Keratinocyte (primary cell): ENCODE data around the gene VPS26C. TPM values are rescaled to one million over a fixed set of nuclear protein-coding genes. Genes with fewer than 3 reads are reported as not detected.

Source experiments
- DNase-seq: peaks from one replicate; pipeline ENCODE4 v3.0.0-alpha.2; 2011; ENCODE audit warnings: low read depth, missing footprints, low spot score
- FAIRE-seq: peaks from 2 replicates; lab custom pipeline; 2011; peaks lifted over from hg19 to GRCh38; lab: Jason Lieb, UNC
- H2AFZ ChIP-seq: 2 replicates; pipeline ENCODE4 v1.6.0; 2012; ENCODE audit warnings: low read length, control low read depth, inconsistent platforms; ENCODE audit not compliant: control insufficient read depth
- H3K27ac ChIP-seq: 2 replicates; pipeline ENCODE4 v1.5.1; 2011; ENCODE audit warnings: low read length; ENCODE audit not compliant: control insufficient read depth, insufficient read depth
- H3K27me3 ChIP-seq: 3 replicates; pipeline ENCODE4 v1.6.0; 2011; ENCODE audit warnings: low read length; ENCODE audit not compliant: control insufficient read depth, insufficient read depth; ENCODE audit errors: extremely low read depth
- H3K36me3 ChIP-seq, 2 experiments: 2 replicates in 1 of 2; 3 replicates in 1 of 2; pipeline ENCODE4 v1.5.1; 2011; ENCODE audit warnings: low read length in 2 of 2, mild to moderate bottlenecking in 1 of 2; ENCODE audit not compliant: control insufficient read depth in 2 of 2, insufficient read depth in 2 of 2; ENCODE audit errors: extremely low read depth in 1 of 2
- H3K4me1 ChIP-seq: 3 replicates; pipeline ENCODE4 v1.5.1; 2011; ENCODE audit warnings: low read length; ENCODE audit not compliant: control insufficient read depth, insufficient read depth; ENCODE audit errors: extremely low read depth
- H3K4me2 ChIP-seq: 3 replicates; pipeline ENCODE4 v1.6.0; 2011; ENCODE audit warnings: low read depth, low read length; ENCODE audit not compliant: control insufficient read depth, insufficient read depth; ENCODE audit errors: extremely low read depth
- H3K4me3 ChIP-seq, 3 experiments: fragments of 200-600 bp in 1 of 3; sonication (generic) in 1 of 3; 2 replicates in 2 of 3; 3 replicates in 1 of 3; pipeline ENCODE4 v1.5.1; 2011 to 2016; ENCODE audit warnings: low read length in 3 of 3, mild to moderate bottlenecking in 3 of 3, control low read depth in 2 of 3, inconsistent platforms in 1 of 3, low read depth in 1 of 3, mixed read lengths in 1 of 3, mixed run types in 1 of 3, moderate library complexity in 1 of 3; ENCODE audit not compliant: control insufficient read depth in 2 of 3, insufficient read depth in 2 of 3; ENCODE audit errors: extremely low read depth in 1 of 3
- H3K79me2 ChIP-seq: 2 replicates; pipeline ENCODE4 v1.6.0; 2012; ENCODE audit warnings: low read length; ENCODE audit not compliant: control insufficient read depth, insufficient read depth
- H3K9ac ChIP-seq: 3 replicates; pipeline ENCODE4 v1.6.0; 2011; ENCODE audit warnings: low read length; ENCODE audit not compliant: control insufficient read depth, insufficient read depth; ENCODE audit errors: extremely low read depth
- H3K9me1 ChIP-seq: 3 replicates; pipeline ENCODE4 v1.6.0; 2011; ENCODE audit warnings: low read length; ENCODE audit not compliant: control insufficient read depth, insufficient read depth; ENCODE audit errors: extremely low read depth
- H3K9me3 ChIP-seq: 2 replicates; pipeline ENCODE4 v1.5.1; 2012; ENCODE audit warnings: low read depth, low read length; ENCODE audit not compliant: control insufficient read depth
- H4K20me1 ChIP-seq: 3 replicates; pipeline ENCODE4 v1.6.0; 2011; ENCODE audit warnings: low read length; ENCODE audit not compliant: control insufficient read depth, insufficient read depth; ENCODE audit errors: extremely low read depth
- CTCF ChIP-seq, 3 experiments: IDR thresholded peaks in 1 of 3; conservative IDR thresholded peaks in 1 of 3; optimal IDR thresholded peaks in 1 of 3; 2 replicates in 2 of 3; 3 replicates in 1 of 3; pipeline versions ENCODE3 to v1.5.1; 2011; ENCODE audit warnings: low read length in 3 of 3, mild to moderate bottlenecking in 3 of 3, moderate library complexity in 2 of 3, control low read depth in 1 of 3, inconsistent platforms in 1 of 3; ENCODE audit not compliant: insufficient read depth in 2 of 3; ENCODE audit errors: extremely low read depth in 1 of 3
- EZH2 ChIP-seq: IDR thresholded peaks from one replicate; pipeline ENCODE4 v1.6.1; 2012; ENCODE audit warnings: inconsistent platforms, mild to moderate bottlenecking, low read length, moderate library complexity
- dilution Hi-C: fragments of 300-500 bp; cut with MboI; formaldehyde crosslinking; loops from one replicate; pipeline ENCODE4 v1.7.0; 2020; ENCODE audit warnings: low sequenced_read_pairs; ENCODE audit not compliant: extremely low pct_ligation_motif_present
- polyA plus RNA-seq, 5 experiments: library from polyadenylated mRNA; depleted of rRNA in 3 of 5; stranded (reverse) in 3 of 5; stranded (forward) in 1 of 5; unstranded in 1 of 5; fragments of >200 nt; gene quantifications; 1 replicate in 1 of 5; 2 replicates in 3 of 5; 3 replicates in 1 of 5; pipeline versions ENCODE4 v1.2.1 to v1.2.3, GENCODE V29; 2011 to 2012; ENCODE audit warnings: missing spikeins in 2 of 5, low read depth in 1 of 5, low replicate concordance in 1 of 5

VPS26C gene
- polyA plus RNA-seq, 1 donor (not counting 4 experiments of a cell fraction or from before 2014, with no cell fraction given) = 41.3 TPM

- H3K9ac ChIP-seq = no peak overlapping the region
- TF ChIP-seq CTCF (optimal IDR thresholded peaks at IDR 0.05 in 1 of 3, IDR thresholded peaks at IDR 0.05 in 1 of 3, conservative IDR thresholded peaks at IDR 0.05 in 1 of 3; ENCODE audit: extremely low read depth in 1 of 3, insufficient read depth in 2 of 3, low read length in 3 of 3) (no peak), EZH2 (no peak)
- H3K36me3 ChIP-seq = peaks cover 27 to 32% of the 10 kb centered on the region in 2 experiments
- DNase-seq (no peak), FAIRE-seq (no peak)
- no peaks in the 10 kb centered on the region for H3K79me2 ChIP-seq
- H2AFZ ChIP-seq = no peak overlapping the region
- H3K9me3 ChIP-seq = no peaks in the 10 kb centered on the region
- no peak overlapping the region for H3K4me3 ChIP-seq
- dilution Hi-C loops = no loop called here
- no peak overlapping the region for H3K4me2 ChIP-seq
- no peaks in the 10 kb centered on the region for H3K27me3 ChIP-seq
- no peak overlapping the region for H3K27ac ChIP-seq
- H3K9me1 ChIP-seq = no peaks in the 10 kb centered on the region
- H3K4me1 ChIP-seq = peaks cover 10% of the 10 kb centered on the region
- no peaks in the 10 kb centered on the region for H4K20me1 ChIP-seq
Observed at GRCh38 chr21:37197746-37198145, 69.4 kb downstream of the VPS26C start.

- no peaks in the 10 kb centered on the region for H3K79me2 ChIP-seq
- no peak overlapping the region for H3K27ac ChIP-seq
- H3K27me3 ChIP-seq = no peaks in the 10 kb centered on the region
- H4K20me1 ChIP-seq = no peaks in the 10 kb centered on the region
- H3K9ac ChIP-seq = no peak overlapping the region
- H3K36me3 ChIP-seq = peaks cover 27 to 31% of the 10 kb centered on the region in 2 experiments
- no peaks in the 10 kb centered on the region for H3K9me1 ChIP-seq
- H3K9me3 ChIP-seq = no peaks in the 10 kb centered on the region
- dilution Hi-C loops = no loop called here
- no peak overlapping the region for H3K4me2 ChIP-seq
- FAIRE-seq (no peak), DNase-seq (no peak)
- H2AFZ ChIP-seq = no peak overlapping the region
- H3K4me1 ChIP-seq = peaks cover 10% of the 10 kb centered on the region
- TF ChIP-seq EZH2 (no peak), CTCF (optimal IDR thresholded peaks at IDR 0.05 in 1 of 3, IDR thresholded peaks at IDR 0.05 in 1 of 3, conservative IDR thresholded peaks at IDR 0.05 in 1 of 3; ENCODE audit: extremely low read depth in 1 of 3, insufficient read depth in 2 of 3, low read length in 3 of 3) (no peak)
- H3K4me3 ChIP-seq = no peak overlapping the region
Observed at GRCh38 chr21:37196847-37197246, 70.3 kb downstream of the VPS26C start.
